Upper lobe of right lung (tissue), 1 donor: Measurements from ENCODE around the gene MB21D2. TPM values are rescaled to one million over a fixed set of nuclear protein-coding genes. Genes with fewer than 3 reads are reported as not detected.
A peak's percentile ranks its signal among the peaks of the same experiment; 100 is the strongest.
"Not testable (repeated sequence)": the region's sequence is repeated elsewhere in the genome, so short reads cannot be mapped to it uniquely, and the experiment has no call there.

ENCODE experiments used
- ATAC-seq: fragments of 200-7000 bp; cut with Tn5 transposase; one replicate; pipeline ENCODE4 v1.9.1; 2020; ENCODE audit warnings: mild to moderate bottlenecking, moderate library complexity
- DNase-seq: peaks from one replicate; pipeline ENCODE4 v3.0.0-alpha.2; 2020
- H3K27ac ChIP-seq: fragments of 200-600 bp; one replicate; pipeline ENCODE4 v1.8.0; 2022
- H3K27me3 ChIP-seq: fragments of 200-600 bp; one replicate; pipeline ENCODE4 v1.8.0; 2022; ENCODE audit warnings: mild to moderate bottlenecking
- H3K36me3 ChIP-seq: fragments of 200-600 bp; one replicate; pipeline ENCODE4 v1.8.0; 2022
- H3K4me1 ChIP-seq: fragments of 200-600 bp; one replicate; pipeline ENCODE4 v1.8.0; 2022
- H3K4me3 ChIP-seq: fragments of 200-600 bp; one replicate; pipeline ENCODE4 v1.8.0; 2022; ENCODE audit warnings: mild to moderate bottlenecking
- H3K9me3 ChIP-seq: fragments of 200-600 bp; one replicate; pipeline ENCODE4 v1.8.0; 2022
- intact Hi-C: fragments of 100-400 bp; cut with DNase I; formaldehyde crosslinking; loops from one replicate; pipeline ENCODE4 v1.11.0; 2022
- total RNA-seq: library from RNA; stranded (reverse); fragmentation: NEBNext Ultra II Directional; extraction: Animal tissue kit (Norgen Biotek cat#: 25700); gene quantifications from one replicate; pipeline ENCODE4 v1.2.1, GENCODE V29; 2021
- TF ChIP-seq, protein P1 (sequence below): fragments of 200-600 bp; IDR thresholded peaks from one replicate; pipeline ENCODE4 v1.8.0; 2022; ENCODE audit warnings: antibody characterized with exemption
- donor health status: DM: no; HTN: yes; CAD: no; lungs with severe emphysema.

MB21D2 gene
- total RNA-seq, 1 donor from 2014 or later = 8.0 TPM

- intact Hi-C loops = no loop called here
- H3K4me1 ChIP-seq = peaks cover 12% of the 10 kb centered on the region
Measured at GRCh38 chr3:192855434-192855833, 62.2 kb downstream of the MB21D2 start.

DNA sequence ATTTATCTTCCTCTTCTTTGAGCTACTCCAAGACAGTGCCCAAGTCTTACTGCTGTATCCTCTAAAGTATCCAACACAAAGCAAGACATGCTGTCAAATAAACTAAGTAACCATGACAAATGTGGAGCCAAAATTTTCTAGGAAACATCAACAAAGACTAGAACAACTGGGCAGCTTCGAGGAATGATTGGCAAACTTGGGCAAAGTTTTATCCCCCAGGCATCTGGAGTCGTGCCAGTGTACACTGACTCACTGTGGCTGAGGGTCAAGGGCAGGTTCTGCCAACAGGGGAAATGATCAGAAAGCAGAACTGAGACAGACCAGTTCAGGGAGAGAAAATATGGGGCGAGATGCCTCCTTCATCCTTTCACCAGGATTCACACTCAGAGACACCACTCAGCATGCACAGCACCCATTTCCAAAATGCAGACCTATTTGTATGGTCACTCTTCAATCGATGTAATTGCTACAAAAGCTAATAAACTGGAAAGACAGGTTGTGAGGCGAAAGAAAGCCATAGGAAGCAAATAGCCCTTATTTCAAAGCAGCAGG, 65.8 kb downstream of the MB21D2 start:
- no peak overlapping the region for H3K27ac ChIP-seq
- TF ChIP-seq, protein P1, sequence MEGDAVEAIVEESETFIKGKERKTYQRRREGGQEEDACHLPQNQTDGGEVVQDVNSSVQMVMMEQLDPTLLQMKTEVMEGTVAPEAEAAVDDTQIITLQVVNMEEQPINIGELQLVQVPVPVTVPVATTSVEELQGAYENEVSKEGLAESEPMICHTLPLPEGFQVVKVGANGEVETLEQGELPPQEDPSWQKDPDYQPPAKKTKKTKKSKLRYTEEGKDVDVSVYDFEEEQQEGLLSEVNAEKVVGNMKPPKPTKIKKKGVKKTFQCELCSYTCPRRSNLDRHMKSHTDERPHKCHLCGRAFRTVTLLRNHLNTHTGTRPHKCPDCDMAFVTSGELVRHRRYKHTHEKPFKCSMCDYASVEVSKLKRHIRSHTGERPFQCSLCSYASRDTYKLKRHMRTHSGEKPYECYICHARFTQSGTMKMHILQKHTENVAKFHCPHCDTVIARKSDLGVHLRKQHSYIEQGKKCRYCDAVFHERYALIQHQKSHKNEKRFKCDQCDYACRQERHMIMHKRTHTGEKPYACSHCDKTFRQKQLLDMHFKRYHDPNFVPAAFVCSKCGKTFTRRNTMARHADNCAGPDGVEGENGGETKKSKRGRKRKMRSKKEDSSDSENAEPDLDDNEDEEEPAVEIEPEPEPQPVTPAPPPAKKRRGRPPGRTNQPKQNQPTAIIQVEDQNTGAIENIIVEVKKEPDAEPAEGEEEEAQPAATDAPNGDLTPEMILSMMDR = no peak
- H3K9me3 ChIP-seq = no peaks in the 10 kb centered on the region
- H3K4me3 ChIP-seq = no peak overlapping the region
- peaks cover 17% of the 10 kb centered on the region for H3K4me1 ChIP-seq
- H3K27me3 ChIP-seq = no peaks in the 10 kb centered on the region
- intact Hi-C loops = no loop called here
- ATAC-seq (peak; percentile 89), DNase-seq (peak; percentile 78)
- H3K36me3 ChIP-seq = no peaks in the 10 kb centered on the region

More at GRCh38 chr3:192855434-192855833, 62.2 kb downstream of the MB21D2 start:
- DNase-seq (no peak), ATAC-seq (no peak)
- H3K27ac ChIP-seq = no peak overlapping the region
- no peaks in the 10 kb centered on the region for H3K27me3 ChIP-seq
- no peak overlapping the region for H3K4me3 ChIP-seq
- TF ChIP-seq, protein P1 = no peak
- no peaks in the 10 kb centered on the region for H3K36me3 ChIP-seq
- no peaks in the 10 kb centered on the region for H3K9me3 ChIP-seq

GRCh38 chr3:192850451-192850981, 67.1 kb downstream of the MB21D2 start:
- Histone ChIP-seq H3K27ac (no peak overlapping the region), H3K4me1 (peaks cover 17% of the 10 kb centered on the region), H3K4me3 (no peak overlapping the region), H3K27me3 (no peaks in the 10 kb centered on the region), H3K36me3 (no peaks in the 10 kb centered on the region), H3K9me3 (no peaks in the 10 kb centered on the region)
- DNase-seq (no peak), ATAC-seq (peak; percentile 74)
- TF ChIP-seq, protein P1 = no peak
- intact Hi-C loops = no loop called here

DNA sequence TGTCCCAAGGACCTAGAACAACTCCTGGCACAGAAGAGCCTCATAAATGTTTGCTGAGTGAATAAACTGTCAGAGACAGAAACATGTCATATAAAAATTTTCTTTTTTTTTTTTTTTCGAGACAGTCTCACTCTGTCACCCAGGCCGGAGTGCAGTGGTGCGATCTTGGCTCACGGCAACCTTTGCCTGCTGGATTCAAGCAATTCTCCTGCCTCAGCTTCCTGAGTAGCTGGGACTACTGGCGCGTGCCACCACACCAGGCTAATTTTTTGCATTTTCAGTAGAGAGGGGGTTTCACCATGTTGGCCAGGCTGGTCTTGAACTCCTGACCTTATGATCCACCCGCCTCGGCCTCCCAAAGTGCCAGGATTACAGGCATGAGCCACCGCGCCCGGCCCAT, 67.8 kb downstream of the MB21D2 start:
- H3K27ac ChIP-seq, DNase-seq, intact Hi-C loops, H3K36me3 ChIP-seq, ATAC-seq, H3K9me3 ChIP-seq, H3K27me3 ChIP-seq, H3K4me3 ChIP-seq: not testable (repeated sequence)
- peaks cover 17% of the 10 kb centered on the region for H3K4me1 ChIP-seq

DNA sequence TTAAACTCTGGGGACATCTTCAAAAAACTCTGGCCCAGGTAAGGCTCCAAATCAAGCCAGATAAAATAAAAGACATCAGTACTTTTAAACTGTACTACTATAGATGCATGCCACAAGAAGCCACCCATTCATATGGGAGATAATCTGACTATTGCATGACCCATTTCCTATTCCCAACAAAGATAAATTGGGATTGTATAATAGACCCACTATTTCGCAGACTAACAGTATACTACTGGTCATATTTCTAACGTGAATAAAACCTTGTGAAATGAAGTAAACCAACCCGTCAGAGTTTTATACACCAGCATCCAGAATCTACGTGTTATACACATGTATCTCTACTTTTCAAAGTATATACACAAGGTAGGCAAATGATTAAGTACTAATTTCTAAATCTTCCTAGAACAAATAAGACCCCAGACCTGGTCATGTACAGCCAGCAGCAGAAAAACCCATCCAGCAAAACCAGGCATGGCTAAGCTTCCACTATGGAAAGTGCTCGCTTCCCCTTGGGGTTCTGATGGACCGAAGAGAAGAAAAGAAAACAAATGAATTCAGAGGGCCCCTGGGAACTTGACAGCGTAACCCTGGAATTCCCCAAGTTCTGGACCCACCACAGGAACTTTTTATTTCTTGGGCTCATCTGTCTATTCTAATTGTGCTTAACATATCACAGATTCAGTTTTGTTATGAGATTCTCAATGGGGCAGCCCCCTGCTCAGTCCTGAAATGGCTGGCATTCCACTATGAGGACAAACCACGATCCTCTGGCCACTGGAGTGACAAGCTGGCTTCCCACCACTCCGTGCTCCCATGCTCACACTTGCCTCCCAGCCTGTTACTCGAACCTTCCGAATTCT, 69.1 kb downstream of the MB21D2 start:
- no peak for ATAC-seq
- Histone ChIP-seq H3K36me3 (no peaks in the 10 kb centered on the region), H3K9me3 (no peaks in the 10 kb centered on the region), H3K27ac (no peak overlapping the region), H3K4me1 (peaks cover 17% of the 10 kb centered on the region), H3K27me3 (no peaks in the 10 kb centered on the region), H3K4me3 (no peak overlapping the region)
- TF ChIP-seq, protein P1 = no peak
- intact Hi-C loops = no loop called here
- DNase-seq = no peak

DNA sequence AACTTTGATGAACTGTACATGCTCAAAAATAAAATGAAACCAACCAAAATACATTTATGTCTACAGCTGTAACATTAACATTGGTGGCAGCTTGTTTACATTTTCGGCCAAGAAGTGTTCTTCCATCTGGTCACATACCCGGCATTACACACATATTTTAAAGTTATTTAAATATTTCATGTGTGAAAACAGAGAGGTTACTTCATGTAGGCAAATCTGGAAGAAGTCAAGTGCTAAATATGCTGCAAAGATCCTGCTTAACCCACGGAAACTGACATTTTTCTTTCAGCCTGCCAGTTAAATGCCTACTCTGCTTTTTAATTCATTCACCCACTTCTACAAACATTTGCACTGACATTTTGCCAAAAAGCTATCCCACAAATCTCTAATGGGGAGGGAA, 69.7 kb downstream of the MB21D2 start:
- ATAC-seq = no peak
- Histone ChIP-seq H3K9me3 (no peaks in the 10 kb centered on the region), H3K27me3 (no peaks in the 10 kb centered on the region), H3K36me3 (no peaks in the 10 kb centered on the region), H3K4me1 (peaks cover 17% of the 10 kb centered on the region), H3K4me3 (no peak overlapping the region), H3K27ac (no peak overlapping the region)
- intact Hi-C loops = no loop called here
- TF ChIP-seq, protein P1 = no peak
- DNase-seq = no peak
